Peyer's patch (tissue), 4 donors: ENCODE results near the gene SH3RF1. TPM values are rescaled to one million over a fixed set of nuclear protein-coding genes. Genes with fewer than 3 reads are reported as not detected.

Experiments
- DNase-seq, 3 donors: peaks; one replicate each; pipeline ENCODE4 v3.0.0-alpha.2; 2017 to 2019
- H3K27ac ChIP-seq, 4 donors: fragments of 200-600 bp; sonication (generic); one replicate each; pipeline ENCODE4 v1.5.1; 2016 to 2019
- H3K27me3 ChIP-seq, 2 donors: fragments of 200-600 bp; sonication (generic); one replicate each; pipeline ENCODE4 v1.5.1; 2019
- H3K36me3 ChIP-seq, 3 donors: fragments of 200-600 bp; sonication (generic); one replicate each; pipeline ENCODE4 v1.5.1; 2016 to 2019
- H3K4me1 ChIP-seq, 4 donors: fragments of 200-600 bp; sonication (generic); one replicate each; pipeline ENCODE4 v1.5.1; 2016 to 2019
- H3K4me3 ChIP-seq, 4 donors: fragments of 200-600 bp; sonication (generic); 1 replicate in 3 of 4; 2 replicates in 1 of 4; pipeline ENCODE4 v1.5.1; 2016 to 2019; ENCODE audit warnings: mild to moderate bottlenecking in 1 of 4
- H3K9me3 ChIP-seq, 4 donors: fragments of 200-600 bp; sonication (generic); one replicate each; pipeline ENCODE4 v1.5.1; 2016 to 2019; ENCODE audit warnings: mild to moderate bottlenecking in 1 of 4
- CTCF ChIP-seq, 6 experiments: fragments of 450-650 bp in 4 of 6; fragments of 200-600 bp in 2 of 6; sonication (generic) in 1 of 6; IDR thresholded peaks; one replicate each; pipeline ENCODE4 v1.5.1; 2017 to 2019; ENCODE audit warnings: antibody characterized with exemption in 6 of 6, mild to moderate bottlenecking in 3 of 6, moderate library complexity in 1 of 6
- POLR2A ChIP-seq, 2 donors: fragments of 450-650 bp; IDR thresholded peaks; one replicate each; pipeline ENCODE4 v1.5.1; 2017; ENCODE audit warnings: antibody characterized with exemption in 2 of 2, mild to moderate bottlenecking in 2 of 2, moderate library complexity in 2 of 2
- total RNA-seq, 4 donors: library from RNA; depleted of rRNA; stranded (reverse); fragments of >200 nt; gene quantifications; one replicate each; pipeline ENCODE4 v1.1.0, GENCODE V29; 2016

SH3RF1 gene
- total RNA-seq, 4 donors from 2014 or later = 23.1 to 55.0 (median 48.1) TPM

- H3K4me3 ChIP-seq = no peak overlapping the region
- H3K4me1 ChIP-seq = peaks cover 0 to under 1% (median 0%) of the 10 kb centered on the region in 4 donors
- H3K36me3 ChIP-seq = no peaks in the 10 kb centered on the region
- TF ChIP-seq CTCF (IDR thresholded peaks at IDR 0.05) (no peak), POLR2A (IDR thresholded peaks at IDR 0.05) (no peak)
- no peaks in the 10 kb centered on the region for H3K27me3 ChIP-seq
- peaks cover 0 to 4% (median 0%) of the 10 kb centered on the region in 4 donors for H3K9me3 ChIP-seq
- H3K27ac ChIP-seq = no peak overlapping the region
- DNase-seq = no peak
Observed at GRCh38 chr4:169068423-169068822, 202.3 kb downstream of the SH3RF1 start.

- DNase-seq = no peak
- H3K4me1 ChIP-seq = peaks cover 0 to 15% (median 0%) of the 10 kb centered on the region in 4 donors
- TF ChIP-seq CTCF (IDR thresholded peaks at IDR 0.05) (no peak), POLR2A (IDR thresholded peaks at IDR 0.05) (no peak)
- H3K4me3 ChIP-seq = no peak overlapping the region
- no peak overlapping the region for H3K27ac ChIP-seq
- peaks cover 0 to 4% (median 0%) of the 10 kb centered on the region in 4 donors for H3K9me3 ChIP-seq
- no peaks in the 10 kb centered on the region for H3K27me3 ChIP-seq
- H3K36me3 ChIP-seq = no peaks in the 10 kb centered on the region
Observed at GRCh38 chr4:169066934-169067333, 203.8 kb downstream of the SH3RF1 start.

- Histone ChIP-seq H3K9me3 (no peaks in the 10 kb centered on the region), H3K27me3 (no peaks in the 10 kb centered on the region), H3K36me3 (no peaks in the 10 kb centered on the region), H3K4me3 (no peak overlapping the region), H3K4me1 (peaks cover 0 to 16% (median 0%) of the 10 kb centered on the region in 4 donors), H3K27ac (no peak overlapping the region)
- DNase-seq = no peak
- TF ChIP-seq POLR2A (IDR thresholded peaks at IDR 0.05) (no peak), CTCF (IDR thresholded peaks at IDR 0.05) (no peak)
Observed at GRCh38 chr4:169064296-169064695, 206.5 kb downstream of the SH3RF1 start.

GRCh38 chr4:169063441-169063840 is 207.3 kb downstream of the SH3RF1 start:
- Histone ChIP-seq H3K9me3 (no peaks in the 10 kb centered on the region), H3K4me3 (no peak overlapping the region), H3K27ac (no peak overlapping the region), H3K36me3 (no peaks in the 10 kb centered on the region), H3K27me3 (no peaks in the 10 kb centered on the region), H3K4me1 (peaks cover 0 to 16% (median 0%) of the 10 kb centered on the region in 4 donors)
- no peak for DNase-seq
- TF ChIP-seq CTCF (IDR thresholded peaks at IDR 0.05) = no peak
- no peak for TF ChIP-seq POLR2A (IDR thresholded peaks at IDR 0.05)

GRCh38 chr4:169062897-169063244 is 207.9 kb downstream of the SH3RF1 start:
- TF ChIP-seq CTCF (IDR thresholded peaks at IDR 0.05) = no peak
- TF ChIP-seq POLR2A (IDR thresholded peaks at IDR 0.05) = no peak
- Histone ChIP-seq H3K4me3 (no peak overlapping the region), H3K27me3 (no peaks in the 10 kb centered on the region), H3K9me3 (no peaks in the 10 kb centered on the region), H3K4me1 (peaks cover 0 to 16% (median 0%) of the 10 kb centered on the region in 4 donors), H3K27ac (peak overlapping the region in 2 of 4 donors; percentile 34 to 38), H3K36me3 (no peaks in the 10 kb centered on the region)
- DNase-seq = no peak

- TF ChIP-seq CTCF (IDR thresholded peaks at IDR 0.05) (no peak), POLR2A (IDR thresholded peaks at IDR 0.05) (no peak)
- no peak for DNase-seq
- no peaks in the 10 kb centered on the region for H3K27me3 ChIP-seq
- H3K27ac ChIP-seq = no peak overlapping the region
- no peak overlapping the region for H3K4me3 ChIP-seq
- no peaks in the 10 kb centered on the region for H3K36me3 ChIP-seq
- no peaks in the 10 kb centered on the region for H3K9me3 ChIP-seq
- peaks cover 0 to 16% (median 0%) of the 10 kb centered on the region in 4 donors for H3K4me1 ChIP-seq
Observed at GRCh38 chr4:169061386-169061785, 209.4 kb downstream of the SH3RF1 start.
